H9 (cell line): Measurements from ENCODE around the gene NBEAL2. TPM values are rescaled to one million over a fixed set of nuclear protein-coding genes. Genes with fewer than 3 reads are reported as not detected.

Experiments
- DNase-seq: peaks from one replicate; pipeline ENCODE4 v3.0.0-alpha.2; 2017
- H2AFZ ChIP-seq: one replicate; pipeline ENCODE4 v1.6.1; 2013; ENCODE audit warnings: mild to moderate bottlenecking, low read length, control low read depth, moderate library complexity
- H2AK5ac ChIP-seq: 2 replicates; pipeline ENCODE4 v1.6.1; 2013; ENCODE audit warnings: low read length, control low read depth, mixed read lengths; ENCODE audit not compliant: insufficient read length
- H2BK120ac ChIP-seq: one replicate; pipeline ENCODE4 v1.6.1; 2013; ENCODE audit warnings: low read depth, mild to moderate bottlenecking, low read length, control low read depth, inconsistent platforms; ENCODE audit not compliant: poor library complexity, severe bottlenecking
- H2BK12ac ChIP-seq: 2 replicates; pipeline ENCODE4 v1.6.1; 2013; ENCODE audit warnings: low read length, control low read depth, mixed read lengths, low read depth; ENCODE audit not compliant: insufficient read length
- H2BK15ac ChIP-seq: 2 replicates; pipeline ENCODE4 v1.6.1; 2013; ENCODE audit warnings: low read depth, low read length, control low read depth
- H2BK20ac ChIP-seq: one replicate; pipeline ENCODE4 v1.6.1; 2013; ENCODE audit warnings: low read depth, mild to moderate bottlenecking, low read length, control low read depth, inconsistent platforms; ENCODE audit not compliant: poor library complexity, severe bottlenecking
- H2BK5ac ChIP-seq: 2 replicates; pipeline ENCODE4 v1.6.1; 2013; ENCODE audit warnings: low read length, control low read depth, mixed read lengths; ENCODE audit not compliant: insufficient read length
- H3K14ac ChIP-seq: 2 replicates; pipeline ENCODE4 v1.6.1; 2013; ENCODE audit warnings: low read length, control low read depth; ENCODE audit not compliant: insufficient read depth
- H3K18ac ChIP-seq: 2 replicates; pipeline ENCODE4 v1.6.1; 2013; ENCODE audit warnings: low read depth, mild to moderate bottlenecking, mixed read lengths, low read length, control low read depth; ENCODE audit not compliant: insufficient read length
- H3K23ac ChIP-seq: 2 replicates; pipeline ENCODE4 v1.6.1; 2013; ENCODE audit warnings: low read length, control low read depth, mixed read lengths, low read depth; ENCODE audit not compliant: insufficient read length
- H3K23me2 ChIP-seq: 2 replicates; pipeline ENCODE4 v1.6.1; 2013; ENCODE audit warnings: low read depth, mild to moderate bottlenecking, mixed read lengths, low read length, control low read depth; ENCODE audit not compliant: insufficient read length, poor library complexity, severe bottlenecking
- H3K27ac ChIP-seq: 2 replicates; pipeline ENCODE4 v1.5.1; 2013; ENCODE audit warnings: low read length, control low read depth, mixed read lengths, low read depth; ENCODE audit not compliant: insufficient read length
- H3K27me3 ChIP-seq: 2 replicates; pipeline ENCODE4 v1.6.1; 2013; ENCODE audit warnings: low read length, control low read depth, inconsistent platforms; ENCODE audit not compliant: insufficient read depth
- H3K4ac ChIP-seq: 2 replicates; pipeline ENCODE4 v1.6.1; 2013; ENCODE audit warnings: low read depth, mild to moderate bottlenecking, control low read depth, inconsistent platforms, low read length, moderate library complexity
- H3K4me1 ChIP-seq: 2 replicates; pipeline ENCODE4 v1.6.1; 2013; ENCODE audit warnings: low read length, control low read depth, inconsistent platforms; ENCODE audit not compliant: insufficient read depth
- H3K4me2 ChIP-seq: 2 replicates; pipeline ENCODE4 v1.6.1; 2013; ENCODE audit warnings: low read length, control low read depth, mixed read lengths; ENCODE audit not compliant: insufficient read length, insufficient read depth
- H3K56ac ChIP-seq: 2 replicates; pipeline ENCODE4 v1.6.1; 2013; ENCODE audit warnings: low read depth, mild to moderate bottlenecking, mixed read lengths, low read length, control low read depth; ENCODE audit not compliant: insufficient read length
- H3K79me1 ChIP-seq: 2 replicates; pipeline ENCODE4 v1.6.1; 2013; ENCODE audit warnings: low read depth, mild to moderate bottlenecking, moderate library complexity, low read length, control low read depth, inconsistent platforms; ENCODE audit not compliant: insufficient read depth, poor library complexity, severe bottlenecking
- H3K79me2 ChIP-seq: 2 replicates; pipeline ENCODE4 v1.6.1; 2013; ENCODE audit warnings: low read length, control low read depth, inconsistent platforms; ENCODE audit not compliant: insufficient read depth
- H3K9ac ChIP-seq: 2 replicates; pipeline ENCODE4 v1.6.1; 2013; ENCODE audit warnings: low read length, control low read depth, mixed read lengths; ENCODE audit not compliant: insufficient read length; ENCODE audit errors: extremely low read depth
- H3K9me3 ChIP-seq: one replicate; pipeline ENCODE4 v1.6.1; 2013; ENCODE audit warnings: low read depth, low read length, inconsistent platforms; ENCODE audit not compliant: control insufficient read depth
- H3T11ph ChIP-seq: one replicate; pipeline ENCODE4 v1.6.1; 2013; ENCODE audit warnings: mild to moderate bottlenecking, low read length, control low read depth, inconsistent platforms
- H4K20me1 ChIP-seq: one replicate; pipeline ENCODE4 v1.6.1; 2013; ENCODE audit not compliant: control insufficient read depth, insufficient read length, insufficient read depth
- H4K5ac ChIP-seq: 2 replicates; pipeline ENCODE4 v1.6.1; 2013; ENCODE audit warnings: low read depth, mild to moderate bottlenecking, mixed read lengths, low read length, control low read depth; ENCODE audit not compliant: insufficient read length
- H4K8ac ChIP-seq: replicated peaks from 2 replicates; pipeline ENCODE4 v1.6.1; 2013; ENCODE audit warnings: low read length, control low read depth, mixed read lengths, low read depth; ENCODE audit not compliant: insufficient read length
- H4K91ac ChIP-seq: 2 replicates; pipeline ENCODE4 v1.6.1; 2013; ENCODE audit warnings: low read depth, mild to moderate bottlenecking, moderate library complexity, mixed read lengths, low read length, control low read depth; ENCODE audit not compliant: insufficient read length
- H3K27ac Mint-ChIP-seq, 3 experiments: 2 replicates in 2 of 3; 3 replicates in 1 of 3; pipeline ENCODE4 v1.8.0; 2020 to 2021; ENCODE audit warnings: mixed read lengths in 3 of 3, mild to moderate bottlenecking in 1 of 3, moderate library complexity in 1 of 3
- H3K27me3 Mint-ChIP-seq: 2 replicates; pipeline ENCODE4 v1.8.0; 2021; ENCODE audit warnings: low read depth, mild to moderate bottlenecking, moderate library complexity, mixed read lengths
- H3K36me3 Mint-ChIP-seq, 3 experiments: 2 replicates in 2 of 3; 3 replicates in 1 of 3; pipeline ENCODE4 v1.8.0; 2020 to 2021; ENCODE audit warnings: low read depth in 3 of 3, mixed read lengths in 3 of 3; ENCODE audit not compliant: insufficient read depth in 1 of 3
- H3K4me1 Mint-ChIP-seq, 2 experiments: 2 replicates each; pipeline ENCODE4 v1.8.0; 2020; ENCODE audit warnings: mixed read lengths in 2 of 2
- H3K4me3 Mint-ChIP-seq, 2 experiments: 2 replicates in 1 of 2; 3 replicates in 1 of 2; pipeline ENCODE4 v1.8.0; 2020 to 2021; ENCODE audit warnings: mild to moderate bottlenecking in 2 of 2, mixed read lengths in 2 of 2, moderate library complexity in 1 of 2
- H3K9me3 Mint-ChIP-seq, 2 experiments: 2 replicates in 1 of 2; 3 replicates in 1 of 2; pipeline ENCODE4 v1.8.0; 2020; ENCODE audit warnings: mild to moderate bottlenecking in 2 of 2, mixed read lengths in 2 of 2, moderate library complexity in 1 of 2
- WGBS: extraction: QIAGEN DNeasy Blood & Tissue Kit; methylation state at CpG from one replicate; pipeline ENCODE4 v1.1.7; 2013; ENCODE audit warnings: missing lambda C conversion rate, low lambda C conversion rate, mixed read lengths; ENCODE audit not compliant: insufficient read length; ENCODE audit errors: extremely low coverage; 5-methylcytosine and 5-hydroxymethylcytosine counted together
- total RNA-seq: library from RNA; stranded (reverse); gene quantifications from 2 replicates; pipeline ENCODE4 v1.2.1, GENCODE V29; 2021
- TF ChIP-seq, protein P1 (sequence below): fragments of 200-600 bp; sonication (generic); conservative IDR thresholded peaks from 3 replicates; pipeline ENCODE4 v1.8.0; 2021; ENCODE audit warnings: antibody characterized with exemption, mild to moderate bottlenecking

Gene NBEAL2
- total RNA-seq, 1 experiment from 2014 or later = 52.1 TPM

GRCh38 chr3:47005212-47006144 lies 26.0 kb downstream of the NBEAL2 start:
- Mint-ChIP-seq H3K4me3 (no peak overlapping the region; a peak in 1 of 5 replicates), H3K9me3 (no peaks in the 10 kb centered on the region; a peak in 1 of 5 replicates), H3K4me1 (peaks cover 9 to 13% of the 10 kb centered on the region in 2 experiments), H3K27me3 (no peaks in the 10 kb centered on the region), H3K36me3 (peaks cover 29 to 40% (median 37%) of the 10 kb centered on the region in 3 experiments), H3K27ac (peak overlapping the region in 1 of 3 experiments; percentile 69; a peak in 1 of 7 replicates)
- H3K14ac ChIP-seq = no peak overlapping the region
- TF ChIP-seq, protein P1, sequence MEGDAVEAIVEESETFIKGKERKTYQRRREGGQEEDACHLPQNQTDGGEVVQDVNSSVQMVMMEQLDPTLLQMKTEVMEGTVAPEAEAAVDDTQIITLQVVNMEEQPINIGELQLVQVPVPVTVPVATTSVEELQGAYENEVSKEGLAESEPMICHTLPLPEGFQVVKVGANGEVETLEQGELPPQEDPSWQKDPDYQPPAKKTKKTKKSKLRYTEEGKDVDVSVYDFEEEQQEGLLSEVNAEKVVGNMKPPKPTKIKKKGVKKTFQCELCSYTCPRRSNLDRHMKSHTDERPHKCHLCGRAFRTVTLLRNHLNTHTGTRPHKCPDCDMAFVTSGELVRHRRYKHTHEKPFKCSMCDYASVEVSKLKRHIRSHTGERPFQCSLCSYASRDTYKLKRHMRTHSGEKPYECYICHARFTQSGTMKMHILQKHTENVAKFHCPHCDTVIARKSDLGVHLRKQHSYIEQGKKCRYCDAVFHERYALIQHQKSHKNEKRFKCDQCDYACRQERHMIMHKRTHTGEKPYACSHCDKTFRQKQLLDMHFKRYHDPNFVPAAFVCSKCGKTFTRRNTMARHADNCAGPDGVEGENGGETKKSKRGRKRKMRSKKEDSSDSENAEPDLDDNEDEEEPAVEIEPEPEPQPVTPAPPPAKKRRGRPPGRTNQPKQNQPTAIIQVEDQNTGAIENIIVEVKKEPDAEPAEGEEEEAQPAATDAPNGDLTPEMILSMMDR = no peak
- H3K56ac ChIP-seq = no peak overlapping the region
- H2BK12ac ChIP-seq = no peak overlapping the region
- H3K79me2 ChIP-seq = no peaks in the 10 kb centered on the region
- no peak for DNase-seq
- H4K91ac ChIP-seq = no peak overlapping the region
- H3K4ac ChIP-seq = no peak overlapping the region
- H3K4me2 ChIP-seq = no peak overlapping the region
- no peak overlapping the region for H2BK120ac ChIP-seq
- H2BK15ac ChIP-seq = no peak overlapping the region
- no peak overlapping the region for H4K5ac ChIP-seq
- H4K20me1 ChIP-seq = no peaks in the 10 kb centered on the region
- H3K9ac ChIP-seq = no peak overlapping the region
- no peak overlapping the region for H4K8ac ChIP-seq
- no CpG with 5 or more reads among the region's 32 CpGs for WGBS
- no peaks in the 10 kb centered on the region for H3K27me3 ChIP-seq
- H2BK20ac ChIP-seq = no peak overlapping the region
- H2BK5ac ChIP-seq = no peak overlapping the region
- no peak overlapping the region for H2AK5ac ChIP-seq
- H3K79me1 ChIP-seq = no peaks in the 10 kb centered on the region
- H3K23me2 ChIP-seq = peaks cover 4% of the 10 kb centered on the region
- H3K27ac ChIP-seq = no peak overlapping the region
- H3K23ac ChIP-seq = no peak overlapping the region
- no peaks in the 10 kb centered on the region for H3K4me1 ChIP-seq
- no peaks in the 10 kb centered on the region for H3K9me3 ChIP-seq
- no peak overlapping the region for H3T11ph ChIP-seq
- H3K18ac ChIP-seq = no peak overlapping the region
- H2AFZ ChIP-seq = no peak overlapping the region
